Keratinocyte (primary cell): ENCODE data around the gene TMC1.

ENCODE experiments used
- EZH2 ChIP-seq: IDR thresholded peaks from one replicate; pipeline ENCODE4 v1.6.1; 2012; ENCODE audit warnings: inconsistent platforms, mild to moderate bottlenecking, low read length, moderate library complexity
- TF ChIP-seq, protein P1 (sequence below), 3 experiments: IDR thresholded peaks in 1 of 3; conservative IDR thresholded peaks in 1 of 3; optimal IDR thresholded peaks in 1 of 3; 2 replicates in 2 of 3; 3 replicates in 1 of 3; pipeline versions ENCODE3 to v1.5.1; 2011; ENCODE audit warnings: low read length in 3 of 3, mild to moderate bottlenecking in 3 of 3, moderate library complexity in 2 of 3, control low read depth in 1 of 3, inconsistent platforms in 1 of 3; ENCODE audit not compliant: insufficient read depth in 2 of 3; ENCODE audit errors: extremely low read depth in 1 of 3

- TF ChIP-seq, protein P1, sequence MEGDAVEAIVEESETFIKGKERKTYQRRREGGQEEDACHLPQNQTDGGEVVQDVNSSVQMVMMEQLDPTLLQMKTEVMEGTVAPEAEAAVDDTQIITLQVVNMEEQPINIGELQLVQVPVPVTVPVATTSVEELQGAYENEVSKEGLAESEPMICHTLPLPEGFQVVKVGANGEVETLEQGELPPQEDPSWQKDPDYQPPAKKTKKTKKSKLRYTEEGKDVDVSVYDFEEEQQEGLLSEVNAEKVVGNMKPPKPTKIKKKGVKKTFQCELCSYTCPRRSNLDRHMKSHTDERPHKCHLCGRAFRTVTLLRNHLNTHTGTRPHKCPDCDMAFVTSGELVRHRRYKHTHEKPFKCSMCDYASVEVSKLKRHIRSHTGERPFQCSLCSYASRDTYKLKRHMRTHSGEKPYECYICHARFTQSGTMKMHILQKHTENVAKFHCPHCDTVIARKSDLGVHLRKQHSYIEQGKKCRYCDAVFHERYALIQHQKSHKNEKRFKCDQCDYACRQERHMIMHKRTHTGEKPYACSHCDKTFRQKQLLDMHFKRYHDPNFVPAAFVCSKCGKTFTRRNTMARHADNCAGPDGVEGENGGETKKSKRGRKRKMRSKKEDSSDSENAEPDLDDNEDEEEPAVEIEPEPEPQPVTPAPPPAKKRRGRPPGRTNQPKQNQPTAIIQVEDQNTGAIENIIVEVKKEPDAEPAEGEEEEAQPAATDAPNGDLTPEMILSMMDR (optimal IDR thresholded peaks at IDR 0.05 in 1 of 3, IDR thresholded peaks at IDR 0.05 in 1 of 3, conservative IDR thresholded peaks at IDR 0.05 in 1 of 3; ENCODE audit: extremely low read depth in 1 of 3, insufficient read depth in 2 of 3, low read length in 3 of 3) = no peak
- TF ChIP-seq EZH2 = no peak
These were observed 27.4 kb upstream of the TMC1 start for GRCh38 chr9:72494051-72494450.
